Vagina (tissue), 2 donors: ENCODE measurements around the gene BTRC.

Source experiments
- POLR2A ChIP-seq, 2 donors: fragments of 450-650 bp; IDR thresholded peaks; one replicate each; pipeline ENCODE4 v1.6.1; 2017; ENCODE audit warnings: antibody characterized with exemption in 2 of 2, mild to moderate bottlenecking in 2 of 2, moderate library complexity in 2 of 2
- POLR2AphosphoS5 ChIP-seq, 2 donors: sonication (generic); formaldehyde crosslinking; IDR thresholded peaks; one replicate each; pipeline ENCODE4 v1.9.0; 2017; ENCODE audit warnings: antibody characterized with exemption in 2 of 2, mild to moderate bottlenecking in 2 of 2, low read depth in 1 of 2; ENCODE audit not compliant: insufficient read depth in 1 of 2
- TF ChIP-seq, protein P1 (sequence below), 3 experiments: fragments of 450-650 bp in 2 of 3; fragments of 200-600 bp in 1 of 3; sonication (generic) in 1 of 3; IDR thresholded peaks; one replicate each; pipeline ENCODE4 v1.5.1; 2017 to 2019; ENCODE audit warnings: antibody characterized with exemption in 3 of 3, mild to moderate bottlenecking in 2 of 3, moderate library complexity in 2 of 3

DNA sequence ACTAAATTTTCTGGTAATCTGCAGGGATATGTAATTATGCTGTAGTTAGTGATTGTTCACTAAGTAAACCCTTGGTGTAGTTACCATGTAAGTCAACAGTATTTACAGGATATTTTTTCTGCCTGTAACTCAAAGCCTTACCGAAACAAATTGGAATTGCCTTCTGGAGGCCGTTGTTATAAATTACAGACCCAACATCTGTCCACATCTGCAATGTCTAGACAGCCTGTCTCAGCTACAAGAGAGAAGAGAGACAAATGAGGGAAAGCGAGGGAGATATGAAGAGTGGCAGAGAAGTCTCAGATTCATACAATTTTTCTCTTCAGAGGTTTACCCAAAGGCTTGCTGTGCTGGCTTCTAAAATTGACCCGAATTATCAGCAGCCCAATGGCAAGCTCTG is 23.7 kb upstream of the BTRC start:
- TF ChIP-seq, protein P1, sequence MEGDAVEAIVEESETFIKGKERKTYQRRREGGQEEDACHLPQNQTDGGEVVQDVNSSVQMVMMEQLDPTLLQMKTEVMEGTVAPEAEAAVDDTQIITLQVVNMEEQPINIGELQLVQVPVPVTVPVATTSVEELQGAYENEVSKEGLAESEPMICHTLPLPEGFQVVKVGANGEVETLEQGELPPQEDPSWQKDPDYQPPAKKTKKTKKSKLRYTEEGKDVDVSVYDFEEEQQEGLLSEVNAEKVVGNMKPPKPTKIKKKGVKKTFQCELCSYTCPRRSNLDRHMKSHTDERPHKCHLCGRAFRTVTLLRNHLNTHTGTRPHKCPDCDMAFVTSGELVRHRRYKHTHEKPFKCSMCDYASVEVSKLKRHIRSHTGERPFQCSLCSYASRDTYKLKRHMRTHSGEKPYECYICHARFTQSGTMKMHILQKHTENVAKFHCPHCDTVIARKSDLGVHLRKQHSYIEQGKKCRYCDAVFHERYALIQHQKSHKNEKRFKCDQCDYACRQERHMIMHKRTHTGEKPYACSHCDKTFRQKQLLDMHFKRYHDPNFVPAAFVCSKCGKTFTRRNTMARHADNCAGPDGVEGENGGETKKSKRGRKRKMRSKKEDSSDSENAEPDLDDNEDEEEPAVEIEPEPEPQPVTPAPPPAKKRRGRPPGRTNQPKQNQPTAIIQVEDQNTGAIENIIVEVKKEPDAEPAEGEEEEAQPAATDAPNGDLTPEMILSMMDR (IDR thresholded peaks at IDR 0.05) = no peak
- no peak for TF ChIP-seq POLR2AphosphoS5 (IDR thresholded peaks at IDR 0.05; ENCODE audit: insufficient read depth in 1 of 2, low read depth in 1 of 2)
- TF ChIP-seq POLR2A (IDR thresholded peaks at IDR 0.05) = no peak
